IMR-90 (cell line): ENCODE data around the gene TNNC2. TPM values are rescaled to one million over a fixed set of nuclear protein-coding genes. Genes with fewer than 3 reads are reported as not detected.

Experiments used
- ATAC-seq: fragments of 200-7000 bp; cut with Tn5 transposase; 2 replicates; pipeline ENCODE4 v1.9.1; 2020; ENCODE audit warnings: low read depth, mild to moderate bottlenecking, moderate library complexity
- BruUV-seq: library from RNA; stranded (reverse); fragments of 400-500 nt; replicated peaks from 2 replicates; lab custom pipeline; 2021; lab: Mats Ljungman, UMichigan
- CTCF ChIA-PET: fragments of 300-600 bp; formaldehyde crosslinking; extraction: SDS; loops from one replicate; lab custom pipeline; 2021; ENCODE audit warnings: antibody characterized with exemption; lab: Yijun Ruan, JAX
- POLR2A ChIA-PET: fragments of 300-600 bp; sonication (Branson Sonifier 250); formaldehyde crosslinking; loops from one replicate; lab custom pipeline; 2022; ENCODE audit warnings: antibody characterized with exemption; ENCODE audit not compliant: unreplicated experiment; lab: Charles Lee
- DNase-seq: peaks from one replicate; pipeline ENCODE4 v3.0.0; 2013
- H2AFZ ChIP-seq: replicated peaks from 2 replicates; pipeline ENCODE3; 2013; ENCODE audit warnings: low read length, mild to moderate bottlenecking; ENCODE audit not compliant: poor library complexity
- H2AK5ac ChIP-seq: 2 replicates; pipeline ENCODE4 v1.6.1; 2013; ENCODE audit warnings: low read depth, low read length, inconsistent platforms
- H2AK9ac ChIP-seq: replicated peaks from 2 replicates; pipeline ENCODE3; 2013; ENCODE audit warnings: mild to moderate bottlenecking, low read depth, low read length, moderate library complexity; ENCODE audit not compliant: poor library complexity
- H2BK120ac ChIP-seq: 2 replicates; pipeline ENCODE4 v1.6.1; 2013; ENCODE audit warnings: low read depth, low read length, inconsistent platforms
- H2BK15ac ChIP-seq: 3 replicates; pipeline ENCODE4 v1.6.1; 2013; ENCODE audit warnings: low read depth, low read length, inconsistent platforms
- H2BK20ac ChIP-seq: 2 replicates; pipeline ENCODE4 v1.6.1; 2013; ENCODE audit warnings: low read depth, mild to moderate bottlenecking, inconsistent platforms, low read length, moderate library complexity
- H2BK5ac ChIP-seq: 2 replicates; pipeline ENCODE4 v1.6.1; 2013; ENCODE audit warnings: mild to moderate bottlenecking, low read depth, low read length, inconsistent platforms; ENCODE audit not compliant: poor library complexity, severe bottlenecking
- H3K14ac ChIP-seq: replicated peaks from 2 replicates; pipeline ENCODE4 v1.6.1; 2013; ENCODE audit warnings: low read depth, low read length, inconsistent platforms
- H3K18ac ChIP-seq: 2 replicates; pipeline ENCODE4 v1.6.1; 2013; ENCODE audit warnings: low read depth, low read length, control low read depth
- H3K23ac ChIP-seq: 2 replicates; pipeline ENCODE4 v1.6.1; 2013; ENCODE audit warnings: low read depth, low read length, inconsistent platforms
- H3K27ac ChIP-seq: 2 replicates; pipeline ENCODE4 v1.5.1; 2013; ENCODE audit warnings: mild to moderate bottlenecking, control low read depth, low read length; ENCODE audit not compliant: insufficient read depth
- H3K27me3 ChIP-seq: 2 replicates; pipeline ENCODE4 v1.6.1; 2013; ENCODE audit warnings: low read length; ENCODE audit not compliant: control insufficient read depth, insufficient read depth
- H3K36me3 ChIP-seq: 2 replicates; pipeline ENCODE4 v1.6.1; 2013; ENCODE audit warnings: low read length, mixed read lengths; ENCODE audit not compliant: control insufficient read depth, insufficient read depth
- H3K4ac ChIP-seq: 2 replicates; pipeline ENCODE4 v1.6.1; 2013; ENCODE audit warnings: low read depth, low read length, inconsistent platforms
- H3K4me1 ChIP-seq: 2 replicates; pipeline ENCODE4 v1.6.1; 2013; ENCODE audit warnings: low read length, mixed read lengths; ENCODE audit not compliant: control insufficient read depth, insufficient read depth
- H3K4me2 ChIP-seq: 2 replicates; pipeline ENCODE4 v1.6.1; 2013; ENCODE audit warnings: low read depth, mild to moderate bottlenecking, control low read depth, low read length, moderate library complexity
- H3K4me3 ChIP-seq: 2 replicates; pipeline ENCODE4 v1.5.1; 2013; ENCODE audit warnings: low read depth, mild to moderate bottlenecking, control low read depth, low read length, moderate library complexity; ENCODE audit not compliant: insufficient read depth
- H3K56ac ChIP-seq: 2 replicates; pipeline ENCODE4 v1.6.1; 2013; ENCODE audit warnings: low read length, inconsistent platforms; ENCODE audit not compliant: insufficient read depth; ENCODE audit errors: extremely low read depth
- H3K79me1 ChIP-seq, 2 experiments: 2 replicates each; pipeline ENCODE4 v1.6.1; 2013; ENCODE audit warnings: low read length in 2 of 2, inconsistent platforms in 1 of 2, low read depth in 1 of 2
- H3K9ac ChIP-seq: 2 replicates; pipeline ENCODE4 v1.6.1; 2013; ENCODE audit warnings: low read depth, low read length, control low read depth
- H3K9me1 ChIP-seq: 2 replicates; pipeline ENCODE4 v1.6.1; 2013; ENCODE audit warnings: low read length, inconsistent platforms; ENCODE audit not compliant: insufficient read depth
- H3K9me3 ChIP-seq: 2 replicates; pipeline ENCODE4 v1.6.1; 2013; ENCODE audit warnings: low read length; ENCODE audit not compliant: control insufficient read depth, insufficient read depth
- H4K20me1 ChIP-seq: 2 replicates; pipeline ENCODE4 v1.6.1; 2013; ENCODE audit warnings: low read length, inconsistent platforms; ENCODE audit not compliant: insufficient read depth
- H4K5ac ChIP-seq: 2 replicates; pipeline ENCODE4 v1.6.1; 2013; ENCODE audit warnings: mild to moderate bottlenecking, low read depth, low read length, control low read depth
- H4K8ac ChIP-seq, 2 experiments: 2 replicates each; pipeline ENCODE4 v1.6.1; 2013; ENCODE audit warnings: low read depth in 2 of 2, low read length in 2 of 2, control low read depth in 1 of 2, inconsistent platforms in 1 of 2
- H4K91ac ChIP-seq: 2 replicates; pipeline ENCODE4 v1.6.1; 2013; ENCODE audit warnings: low read depth, low read length, inconsistent platforms; ENCODE audit not compliant: insufficient read depth
- BHLHE40 ChIP-seq: fragments of 150-350 bp; IDR thresholded peaks from 2 replicates; pipeline ENCODE4 v1.6.1; 2016; ENCODE audit warnings: mild to moderate bottlenecking, low read depth, low read length
- CEBPB ChIP-seq: IDR thresholded peaks from 2 replicates; pipeline ENCODE4 v1.6.1; 2012; ENCODE audit warnings: low read depth, low read length, improper control_type of control experiment
- CHD1 ChIP-seq: IDR thresholded peaks from 2 replicates; pipeline ENCODE4 v1.6.1; 2012; ENCODE audit warnings: low read depth, low read length, improper control_type of control experiment
- CTCF ChIP-seq: conservative IDR thresholded peaks from 2 replicates; pipeline ENCODE4 v1.5.1; 2012; ENCODE audit warnings: mild to moderate bottlenecking, low read depth, low read length, improper control_type of control experiment
- ELK1 ChIP-seq: fragments of 150-350 bp; IDR thresholded peaks from 2 replicates; pipeline ENCODE4 v1.6.1; 2016; ENCODE audit warnings: low read depth, mild to moderate bottlenecking, low read length, moderate library complexity, borderline replicate concordance
- FOS ChIP-seq: fragments of 150-350 bp; IDR thresholded peaks from 2 replicates; pipeline ENCODE4 v1.6.1; 2016; ENCODE audit warnings: low read depth, low read length
- MAFK ChIP-seq: IDR thresholded peaks from 2 replicates; pipeline ENCODE4 v1.6.1; 2012; ENCODE audit warnings: low read depth, low read length, improper control_type of control experiment
- MAZ ChIP-seq: IDR thresholded peaks from 2 replicates; pipeline ENCODE4 v1.6.1; 2012; ENCODE audit warnings: low read depth, mild to moderate bottlenecking, low read length, improper control_type of control experiment, moderate library complexity, borderline replicate concordance
- MXI1 ChIP-seq: IDR thresholded peaks from 2 replicates; pipeline ENCODE4 v1.6.1; 2012; ENCODE audit warnings: low read depth, mild to moderate bottlenecking, low read length, moderate library complexity, borderline replicate concordance
- NFE2L2 ChIP-seq: fragments of 150-350 bp; IDR thresholded peaks from 2 replicates; pipeline ENCODE4 v1.6.1; 2016; ENCODE audit warnings: low read depth, mild to moderate bottlenecking, low read length
- POLR2A ChIP-seq: IDR thresholded peaks from 2 replicates; pipeline ENCODE4 v1.6.1; 2012; ENCODE audit warnings: mild to moderate bottlenecking, low read depth, low read length
- RAD21 ChIP-seq: IDR thresholded peaks from 2 replicates; pipeline ENCODE4 v1.6.1; 2012; ENCODE audit warnings: low read length, improper control_type of control experiment
- RCOR1 ChIP-seq: IDR thresholded peaks from 2 replicates; pipeline ENCODE4 v1.6.1; 2012; ENCODE audit warnings: mild to moderate bottlenecking, low read length, improper control_type of control experiment; ENCODE audit not compliant: insufficient replicate concordance
- RFX5 ChIP-seq: IDR thresholded peaks from 2 replicates; pipeline ENCODE4 v1.8.0; 2012; ENCODE audit warnings: low read depth, mild to moderate bottlenecking, low read length, moderate library complexity
- SMC3 ChIP-seq: fragments of 150-350 bp; IDR thresholded peaks from 2 replicates; pipeline ENCODE4 v1.6.1; 2016; ENCODE audit warnings: low read depth, mild to moderate bottlenecking, antibody characterized with exemption, low read length, moderate library complexity
- USF2 ChIP-seq: fragments of 150-350 bp; IDR thresholded peaks from 2 replicates; pipeline ENCODE4 v1.6.1; 2017; ENCODE audit warnings: mild to moderate bottlenecking, antibody characterized with exemption, low read length, low read depth
- WGBS, 2 experiments: methylation state at CpG; one replicate each; pipeline versions ENCODE4 v1.1.5 to v1.1.7; 2013; ENCODE audit warnings: missing lambda C conversion rate in 2 of 2; ENCODE audit not compliant: insufficient read length in 1 of 2; ENCODE audit errors: extremely low coverage in 2 of 2; 5-methylcytosine and 5-hydroxymethylcytosine counted together
- dilution Hi-C: fragments of 300-500 bp; cut with HindIII; formaldehyde crosslinking; loops from one replicate; pipeline ENCODE4 v1.14.3; 2018; ENCODE audit warnings: low sequenced_read_pairs; ENCODE audit not compliant: unreplicated experiment
- in situ Hi-C: fragments of 300-500 bp; cut with MboI; formaldehyde crosslinking; loops from 3 replicates; pipeline ENCODE4 v1.14.3; 2019; ENCODE audit warnings: low sequenced_read_pairs, inconsistent platforms, mixed read lengths
- intact Hi-C: fragments of 100-400 bp; cut with micrococcal nuclease; formaldehyde crosslinking; loops from 2 replicates; pipeline ENCODE4 v1.10.0; 2022
- polyA plus RNA-seq, 3 experiments: library from polyadenylated mRNA; depleted of rRNA; stranded (reverse); fragments of >200 nt; gene quantifications; 2 replicates each; pipeline ENCODE4 v1.2.3, GENCODE V29; 2012; ENCODE audit warnings: low replicate concordance in 1 of 3
- total RNA-seq: library from RNA; depleted of rRNA; stranded (reverse); fragments of >200 nt; gene quantifications from 2 replicates; pipeline ENCODE4 v1.2.3, GENCODE V29; 2012

TNNC2 gene
- total and polyA plus RNA-seq, 2 of the 4 experiments (the other 2 are of a cell fraction) = 0.46 TPM; not detected in 1

- H2AK9ac ChIP-seq = no peak overlapping the region
- H2AK5ac ChIP-seq = no peak overlapping the region
- no peak overlapping the region for H3K18ac ChIP-seq
- peaks cover 2% of the 10 kb centered on the region; the same call in 1 of the 2 replicates for H3K27me3 ChIP-seq
- H3K79me1 ChIP-seq = peaks cover 8 to 22% of the 10 kb centered on the region in 2 experiments
- H3K27ac ChIP-seq = no peak overlapping the region
- H3K9ac ChIP-seq = no peak overlapping the region
- H4K5ac ChIP-seq = no peak overlapping the region
- H3K23ac ChIP-seq = no peak overlapping the region
- dilution Hi-C loops = no loop called here
- H3K9me3 ChIP-seq = no peaks in the 10 kb centered on the region
- no peak overlapping the region for H2BK5ac ChIP-seq
- in situ Hi-C loops = no loop called here
- H4K20me1 ChIP-seq = peaks cover 12% of the 10 kb centered on the region; the same call in 1 of the 2 replicates
- peaks cover 14% of the 10 kb centered on the region for H3K4me1 ChIP-seq
- intact Hi-C loops = no loop called here
- TF ChIP-seq CEBPB = no peak
- no peak for TF ChIP-seq MAZ
- no peak for TF ChIP-seq MXI1
- TF ChIP-seq USF2 = no peak
- TF ChIP-seq RCOR1 = no peak
- no peak for TF ChIP-seq BHLHE40
- TF ChIP-seq FOS = no peak
- TF ChIP-seq POLR2A = no peak
- TF ChIP-seq SMC3 = no peak
- no peak for TF ChIP-seq RAD21
- TF ChIP-seq MAFK = no peak
- no peak for TF ChIP-seq CHD1
- no peak for TF ChIP-seq RFX5
- no peak for TF ChIP-seq NFE2L2
- no peak for TF ChIP-seq CTCF
- no peak for TF ChIP-seq ELK1
- no peak overlapping the region for H2AFZ ChIP-seq
- H4K91ac ChIP-seq = no peak overlapping the region
- no peak overlapping the region for H3K14ac ChIP-seq
- H3K4me3 ChIP-seq = no peak overlapping the region
- no peaks in the 10 kb centered on the region; the same call in 1 of the 2 replicates for H3K36me3 ChIP-seq
- no peak overlapping the region for H2BK120ac ChIP-seq
- ATAC-seq = no peak
- no CpG with 5 or more reads among the region's 4 CpGs for WGBS, 2 experiments
- H2BK15ac ChIP-seq = no peak overlapping the region
- no peak overlapping the region for H4K8ac ChIP-seq
- BruUV-seq = no TSS peak
- ChIA-PET CTCF (no interaction called here), POLR2A (no interaction called here)
- H3K9me1 ChIP-seq = peaks cover 12% of the 10 kb centered on the region; the same call in 1 of the 2 replicates
- H2BK20ac ChIP-seq = no peak overlapping the region
- DNase-seq = no peak
- H3K4me2 ChIP-seq = no peak overlapping the region
- H3K56ac ChIP-seq = no peak overlapping the region
- H3K4ac ChIP-seq = no peak overlapping the region
Measured at GRCh38 chr20:45819466-45819865, 7.6 kb downstream of the TNNC2 start.
